Measurements from ENCODE around the gene FAM222B.

Gene FAM222B

DNA sequence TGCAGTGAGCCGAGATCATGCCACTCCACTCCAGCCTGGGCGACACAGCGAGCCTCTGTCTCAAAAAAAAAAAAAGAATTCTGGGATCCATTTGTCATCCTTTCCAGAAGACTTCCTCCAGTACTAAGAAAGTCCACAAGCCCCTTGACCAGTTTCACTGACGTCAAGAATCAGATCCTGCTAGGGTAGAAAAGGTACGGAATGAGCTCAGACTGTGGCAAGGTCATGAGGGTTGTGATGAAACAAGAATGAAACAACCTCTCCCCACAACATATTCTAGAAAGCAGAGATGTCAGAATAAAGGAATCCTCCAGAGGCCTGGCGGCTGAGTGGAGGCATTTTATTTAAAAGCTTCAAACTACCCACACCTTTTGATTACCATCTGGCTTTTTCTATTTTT lies 68.9 kb downstream of the FAM222B start:
- Histone ChIP-seq H3K27ac (no peak overlapping the region), H3K36me3 (no peaks in the 10 kb centered on the region), H3K9me3 (no peaks in the 10 kb centered on the region), H3K4me1 (peaks cover 0 to 9% (median 2%) of the 10 kb centered on the region in 4 donors), H3K4me3 (no peak overlapping the region), H3K27me3 (no peaks in the 10 kb centered on the region)
- intact Hi-C loops (cut with DNase I; ENCODE audit: low total_unique reads), result no loop called here
- no peak for TF ChIP-seq CTCF (IDR thresholded peaks at IDR 0.05)
- DNase-seq, result no peak

- peak in 1 of 2 donors; percentile 12 for DNase-seq
- no peak for TF ChIP-seq CTCF (IDR thresholded peaks at IDR 0.05)
- Histone ChIP-seq H3K27ac (no peak overlapping the region), H3K27me3 (no peaks in the 10 kb centered on the region), H3K4me3 (no peak overlapping the region), H3K36me3 (peaks cover 6 to 33% (median 28%) of the 10 kb centered on the region in 3 donors), H3K4me1 (peaks cover 0 to 11% (median 0%) of the 10 kb centered on the region in 4 donors), H3K9me3 (no peaks in the 10 kb centered on the region)
- intact Hi-C loops (cut with DNase I; ENCODE audit: low total_unique reads), result loop anchor here (10.0 kb wide), 1 partner anchor 80 kb away; the partner anchor contains the start of gene FAM222B
Observed at GRCh38 chr17:28765038-28765437, 77.6 kb downstream of the FAM222B start.

- TF ChIP-seq CTCF (IDR thresholded peaks at IDR 0.05), result peak; percentile 89 to 92
- intact Hi-C loops (cut with DNase I; ENCODE audit: low total_unique reads), result loop anchor here (5.0 to 10.0 kb wide), 2 partner anchors 81 to 153 kb away; partner anchors contain the start of gene FAM222B
- no peaks in the 10 kb centered on the region for H3K9me3 ChIP-seq
- H3K27ac ChIP-seq, result no peak overlapping the region
- H3K27me3 ChIP-seq, result no peaks in the 10 kb centered on the region
- peak; percentile 81 to 93 for DNase-seq
- H3K4me3 ChIP-seq, result no peak overlapping the region
- H3K4me1 ChIP-seq, result peaks cover 0 to 11% (median 0%) of the 10 kb centered on the region in 4 donors
- peaks cover 16 to 45% (median 40%) of the 10 kb centered on the region in 3 donors for H3K36me3 ChIP-seq
Observed at GRCh38 chr17:28763804-28764266, 78.8 kb downstream of the FAM222B start.

DNA sequence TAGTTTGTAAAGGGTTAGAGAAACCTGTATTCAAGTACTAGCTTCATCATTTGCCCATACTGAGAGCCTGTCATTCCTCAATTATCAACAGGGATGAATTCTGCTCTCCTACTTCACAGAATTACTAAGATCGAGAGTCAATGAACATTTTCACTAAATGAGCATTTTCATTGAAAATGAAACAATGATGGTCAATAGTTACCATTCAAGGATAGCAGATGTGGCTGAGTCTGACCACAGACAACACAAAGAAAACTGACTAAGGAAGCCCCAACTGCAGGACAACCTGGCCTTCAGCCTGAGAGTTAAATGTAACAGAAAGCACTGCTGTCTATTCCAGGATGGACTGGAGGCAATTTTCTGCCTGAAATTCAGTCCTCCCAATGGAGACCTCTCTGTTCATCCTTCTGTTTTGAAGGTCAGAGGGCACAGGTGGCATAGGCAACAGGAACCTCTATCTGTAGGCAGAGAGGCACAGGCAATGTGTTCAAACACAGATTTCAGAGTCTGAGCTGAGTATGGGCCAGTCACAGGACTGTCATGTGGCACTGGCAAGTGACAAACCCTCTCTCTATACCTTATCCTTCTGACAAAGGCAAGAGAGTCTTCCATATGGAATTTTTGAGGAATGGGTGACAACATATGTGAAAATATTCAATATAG lies 79.3 kb downstream of the FAM222B start:
- no peak overlapping the region for H3K27ac ChIP-seq
- intact Hi-C loops (cut with DNase I; ENCODE audit: low total_unique reads), result loop anchor here (5.0 to 10.0 kb wide), 2 partner anchors 82 to 154 kb away; partner anchors contain the start of gene FAM222B
- no peaks in the 10 kb centered on the region for H3K9me3 ChIP-seq
- peaks cover 0 to 11% (median 0%) of the 10 kb centered on the region in 4 donors for H3K4me1 ChIP-seq
- no peak overlapping the region for H3K4me3 ChIP-seq
- H3K36me3 ChIP-seq, result peaks cover 22 to 51% (median 46%) of the 10 kb centered on the region in 3 donors
- H3K27me3 ChIP-seq, result no peaks in the 10 kb centered on the region
- no peak for TF ChIP-seq CTCF (IDR thresholded peaks at IDR 0.05)
- DNase-seq, result peak in 1 of 2 donors; percentile 5

- Histone ChIP-seq H3K9me3 (no peaks in the 10 kb centered on the region), H3K4me3 (no peak overlapping the region), H3K27ac (no peak overlapping the region), H3K27me3 (no peaks in the 10 kb centered on the region), H3K36me3 (peaks cover 23 to 55% (median 42%) of the 10 kb centered on the region in 3 donors), H3K4me1 (peaks cover 0 to 11% (median 0%) of the 10 kb centered on the region in 4 donors)
- DNase-seq, result peak in 1 of 2 donors; percentile 72
- intact Hi-C loops (cut with DNase I; ENCODE audit: low total_unique reads), result loop anchor here (5.0 to 10.0 kb wide), 2 partner anchors 84 to 156 kb away; partner anchors contain the start of gene FAM222B
- no peak for TF ChIP-seq CTCF (IDR thresholded peaks at IDR 0.05)
Observed at GRCh38 chr17:28760601-28761562, 81.7 kb downstream of the FAM222B start.
